ENCODE data around the gene NUDT1. TPM values are rescaled to one million over a fixed set of nuclear protein-coding genes. Genes with fewer than 3 reads are reported as not detected.
A peak's percentile ranks its signal among the peaks of the same experiment; 100 is the strongest.

Gene NUDT1
- total RNA-seq, 1 donor from 2014 or later: 12.0 TPM

- H3K4me3 ChIP-seq (ENCODE audit: insufficient read depth, low read depth, low read length): no peak overlapping the region
- peak overlapping the region; percentile 20 for H3K4me3 Mint-ChIP-seq (ENCODE audit: unreplicated experiment)
- peaks cover 3% of the 10 kb centered on the region for H3K4me1 Mint-ChIP-seq (ENCODE audit: low read depth, unreplicated experiment)
- H3K27me3 ChIP-seq (ENCODE audit: insufficient read depth, low read length): no peaks in the 10 kb centered on the region
- no peaks in the 10 kb centered on the region for H3K79me2 ChIP-seq (ENCODE audit: insufficient read depth, low read length)
- FAIRE-seq (no peak), DNase-seq (ENCODE audit: low read depth) (peak; percentile 55)
- H3K36me3 Mint-ChIP-seq (ENCODE audit: low read depth, unreplicated experiment): peaks cover 17% of the 10 kb centered on the region
- H3K4me1 ChIP-seq (ENCODE audit: insufficient read depth, low read length): peaks cover 14% of the 10 kb centered on the region
- peaks cover 29% of the 10 kb centered on the region for H4K20me1 ChIP-seq (ENCODE audit: insufficient read depth, low read length)
- peaks cover 5% of the 10 kb centered on the region for H3K27me3 Mint-ChIP-seq (ENCODE audit: low read depth, unreplicated experiment)
- H3K27ac ChIP-seq (ENCODE audit: low read depth, low read length): no peak overlapping the region
- H3K4me2 ChIP-seq (ENCODE audit: low read length): peak overlapping the region; percentile 44
- no peaks in the 10 kb centered on the region for H3K9me3 ChIP-seq (ENCODE audit: insufficient read depth, low read depth, low read length)
- H3K9me3 Mint-ChIP-seq (ENCODE audit: unreplicated experiment): no peaks in the 10 kb centered on the region
- no peaks in the 10 kb centered on the region for H3K36me3 ChIP-seq (ENCODE audit: insufficient read depth, low read length)
- TF ChIP-seq EZH2 (IDR thresholded peaks at IDR 0.05; ENCODE audit: insufficient read depth, low read length): no peak
- TF ChIP-seq, protein P1, sequence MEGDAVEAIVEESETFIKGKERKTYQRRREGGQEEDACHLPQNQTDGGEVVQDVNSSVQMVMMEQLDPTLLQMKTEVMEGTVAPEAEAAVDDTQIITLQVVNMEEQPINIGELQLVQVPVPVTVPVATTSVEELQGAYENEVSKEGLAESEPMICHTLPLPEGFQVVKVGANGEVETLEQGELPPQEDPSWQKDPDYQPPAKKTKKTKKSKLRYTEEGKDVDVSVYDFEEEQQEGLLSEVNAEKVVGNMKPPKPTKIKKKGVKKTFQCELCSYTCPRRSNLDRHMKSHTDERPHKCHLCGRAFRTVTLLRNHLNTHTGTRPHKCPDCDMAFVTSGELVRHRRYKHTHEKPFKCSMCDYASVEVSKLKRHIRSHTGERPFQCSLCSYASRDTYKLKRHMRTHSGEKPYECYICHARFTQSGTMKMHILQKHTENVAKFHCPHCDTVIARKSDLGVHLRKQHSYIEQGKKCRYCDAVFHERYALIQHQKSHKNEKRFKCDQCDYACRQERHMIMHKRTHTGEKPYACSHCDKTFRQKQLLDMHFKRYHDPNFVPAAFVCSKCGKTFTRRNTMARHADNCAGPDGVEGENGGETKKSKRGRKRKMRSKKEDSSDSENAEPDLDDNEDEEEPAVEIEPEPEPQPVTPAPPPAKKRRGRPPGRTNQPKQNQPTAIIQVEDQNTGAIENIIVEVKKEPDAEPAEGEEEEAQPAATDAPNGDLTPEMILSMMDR (IDR thresholded peaks at IDR 0.05; ENCODE audit: insufficient read depth, low read depth, low read length): no peak
- no peak overlapping the region for H2AFZ ChIP-seq (ENCODE audit: low read depth, low read length)
- no peak overlapping the region for H3K9ac ChIP-seq (ENCODE audit: low read length)
- no peak overlapping the region for H3K27ac Mint-ChIP-seq (ENCODE audit: unreplicated experiment)
These were observed 13.4 kb downstream of the NUDT1 start for GRCh38 chr7:2255145-2256139.

GRCh38 chr7:2256306-2257045 lies 14.4 kb downstream of the NUDT1 start:
- Histone ChIP-seq H3K27me3 (ENCODE audit: insufficient read depth, low read length) (no peaks in the 10 kb centered on the region), H3K36me3 (ENCODE audit: insufficient read depth, low read length) (no peaks in the 10 kb centered on the region), H3K27ac (ENCODE audit: low read depth, low read length) (no peak overlapping the region), H2AFZ (ENCODE audit: low read depth, low read length) (no peak overlapping the region), H3K9me3 (ENCODE audit: insufficient read depth, low read depth, low read length) (no peaks in the 10 kb centered on the region), H3K4me2 (ENCODE audit: low read length) (no peak overlapping the region), H3K4me1 (ENCODE audit: insufficient read depth, low read length) (peaks cover 14% of the 10 kb centered on the region), H3K79me2 (ENCODE audit: insufficient read depth, low read length) (no peaks in the 10 kb centered on the region), H4K20me1 (ENCODE audit: insufficient read depth, low read length) (peaks cover 34% of the 10 kb centered on the region), H3K4me3 (ENCODE audit: insufficient read depth, low read depth, low read length) (no peak overlapping the region), H3K9ac (ENCODE audit: low read length) (no peak overlapping the region)
- DNase-seq (ENCODE audit: low read depth) (no peak), FAIRE-seq (no peak)
- TF ChIP-seq EZH2 (IDR thresholded peaks at IDR 0.05; ENCODE audit: insufficient read depth, low read length): no peak
- TF ChIP-seq, protein P1 (IDR thresholded peaks at IDR 0.05; ENCODE audit: insufficient read depth, low read depth, low read length): no peak
- no peaks in the 10 kb centered on the region for H3K9me3 Mint-ChIP-seq (ENCODE audit: unreplicated experiment)
- peak overlapping the region; percentile 20 for H3K4me3 Mint-ChIP-seq (ENCODE audit: unreplicated experiment)
- H3K27me3 Mint-ChIP-seq (ENCODE audit: low read depth, unreplicated experiment): peaks cover 5% of the 10 kb centered on the region
- H3K36me3 Mint-ChIP-seq (ENCODE audit: low read depth, unreplicated experiment): peaks cover 14% of the 10 kb centered on the region
- H3K4me1 Mint-ChIP-seq (ENCODE audit: low read depth, unreplicated experiment): peaks cover 3% of the 10 kb centered on the region
- no peak overlapping the region for H3K27ac Mint-ChIP-seq (ENCODE audit: unreplicated experiment)

Measured in astrocyte (in vitro differentiated cells and primary cell).